B cell (primary cell): ENCODE data around the gene ZSWIM9.

Experiments used
- EZH2 ChIP-seq: IDR thresholded peaks from 2 replicates; pipeline ENCODE4 v1.6.1; 2012; ENCODE audit warnings: borderline replicate concordance, low read depth, mild to moderate bottlenecking, moderate library complexity, low read length; ENCODE audit not compliant: insufficient read depth, poor library complexity, severe bottlenecking
- TF ChIP-seq, protein P1 (sequence below): fragments of 200-600 bp; IDR thresholded peaks from one replicate; pipeline ENCODE4 v1.8.0; 2022; ENCODE audit warnings: antibody characterized with exemption, mild to moderate bottlenecking

DNA sequence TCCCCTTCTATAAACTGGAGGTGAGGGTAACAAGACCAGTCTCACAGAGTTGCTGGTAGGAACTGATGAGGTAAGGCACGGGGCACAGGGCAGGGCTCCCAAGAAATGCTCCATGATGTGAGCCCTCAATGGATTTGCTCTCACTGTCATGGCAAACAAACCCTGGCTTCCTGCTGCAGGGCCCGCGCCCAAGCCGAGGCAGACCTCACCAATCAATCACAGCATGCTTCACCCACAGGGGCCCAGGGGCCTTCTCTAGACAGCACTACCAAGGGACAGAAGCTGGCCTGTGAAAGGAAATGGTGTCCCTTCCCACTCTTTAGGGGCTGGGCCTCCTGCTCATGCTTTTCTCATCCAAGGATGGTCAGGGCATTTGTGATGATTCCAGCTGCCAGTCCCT is 33.9 kb upstream of the ZSWIM9 start:
- TF ChIP-seq, protein P1, sequence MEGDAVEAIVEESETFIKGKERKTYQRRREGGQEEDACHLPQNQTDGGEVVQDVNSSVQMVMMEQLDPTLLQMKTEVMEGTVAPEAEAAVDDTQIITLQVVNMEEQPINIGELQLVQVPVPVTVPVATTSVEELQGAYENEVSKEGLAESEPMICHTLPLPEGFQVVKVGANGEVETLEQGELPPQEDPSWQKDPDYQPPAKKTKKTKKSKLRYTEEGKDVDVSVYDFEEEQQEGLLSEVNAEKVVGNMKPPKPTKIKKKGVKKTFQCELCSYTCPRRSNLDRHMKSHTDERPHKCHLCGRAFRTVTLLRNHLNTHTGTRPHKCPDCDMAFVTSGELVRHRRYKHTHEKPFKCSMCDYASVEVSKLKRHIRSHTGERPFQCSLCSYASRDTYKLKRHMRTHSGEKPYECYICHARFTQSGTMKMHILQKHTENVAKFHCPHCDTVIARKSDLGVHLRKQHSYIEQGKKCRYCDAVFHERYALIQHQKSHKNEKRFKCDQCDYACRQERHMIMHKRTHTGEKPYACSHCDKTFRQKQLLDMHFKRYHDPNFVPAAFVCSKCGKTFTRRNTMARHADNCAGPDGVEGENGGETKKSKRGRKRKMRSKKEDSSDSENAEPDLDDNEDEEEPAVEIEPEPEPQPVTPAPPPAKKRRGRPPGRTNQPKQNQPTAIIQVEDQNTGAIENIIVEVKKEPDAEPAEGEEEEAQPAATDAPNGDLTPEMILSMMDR: no peak
- no peak for TF ChIP-seq EZH2
